CD4-positive, alpha-beta T cell treated with Interleukin-17A for 1 hour (primary cell): ENCODE measurements around the gene RGL1.

Experiments used
- DNase-seq: peaks from one replicate; pipeline ENCODE4 v3.0.0-alpha.2; 2020

The RGL1 gene

DNA sequence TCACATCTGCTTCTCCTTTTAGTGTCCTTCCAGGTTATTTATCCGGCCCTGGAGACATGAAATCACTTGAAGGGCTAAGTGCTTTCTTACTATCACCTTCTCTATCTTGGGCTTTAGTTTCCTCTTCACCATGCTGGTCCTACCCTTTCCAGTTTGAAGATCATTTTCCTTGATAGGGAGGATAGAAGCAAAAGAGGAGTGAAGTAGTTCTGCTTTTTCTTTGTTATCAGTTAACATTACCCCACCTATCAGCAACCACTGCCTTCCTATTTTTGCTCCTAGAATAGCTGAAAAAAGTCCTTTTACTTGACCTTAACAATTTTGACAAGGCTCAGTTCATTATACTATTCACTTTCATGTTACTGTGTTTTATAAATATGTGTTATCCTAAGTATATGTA, 19.4 kb downstream of the RGL1 start:
- no peak for DNase-seq

- no peak for DNase-seq
Measured at GRCh38 chr1:183827801-183828200, 22.9 kb downstream of the RGL1 start.

- DNase-seq = no peak
Measured at GRCh38 chr1:183830389-183830788, 25.5 kb downstream of the RGL1 start.

- DNase-seq = no peak
Measured at GRCh38 chr1:183831311-183831710, 26.4 kb downstream of the RGL1 start.

DNA sequence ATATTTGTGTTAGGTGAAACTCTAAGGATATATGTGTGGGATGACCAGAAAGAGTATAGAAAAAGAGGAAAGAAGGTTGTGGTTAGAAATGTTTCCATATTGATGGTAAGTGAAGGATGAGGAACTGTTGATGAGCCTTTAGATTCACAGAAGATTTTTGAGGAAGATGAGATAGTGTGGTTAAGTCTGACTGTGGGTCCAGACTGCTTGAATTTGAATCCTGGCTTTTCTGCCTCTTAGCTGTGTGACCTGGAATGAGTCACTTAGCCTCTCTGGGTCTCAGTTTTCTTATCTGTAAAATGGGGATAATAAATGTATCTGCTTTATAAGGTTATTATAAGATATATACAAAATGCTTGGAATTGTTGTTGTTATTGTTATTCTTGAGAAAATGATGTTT, 27.5 kb downstream of the RGL1 start:
- DNase-seq = no peak

- DNase-seq = no peak
Measured at GRCh38 chr1:183834568-183834967, 29.6 kb downstream of the RGL1 start.

- no peak for DNase-seq
Measured at GRCh38 chr1:183836598-183836997, 31.7 kb downstream of the RGL1 start.

DNA sequence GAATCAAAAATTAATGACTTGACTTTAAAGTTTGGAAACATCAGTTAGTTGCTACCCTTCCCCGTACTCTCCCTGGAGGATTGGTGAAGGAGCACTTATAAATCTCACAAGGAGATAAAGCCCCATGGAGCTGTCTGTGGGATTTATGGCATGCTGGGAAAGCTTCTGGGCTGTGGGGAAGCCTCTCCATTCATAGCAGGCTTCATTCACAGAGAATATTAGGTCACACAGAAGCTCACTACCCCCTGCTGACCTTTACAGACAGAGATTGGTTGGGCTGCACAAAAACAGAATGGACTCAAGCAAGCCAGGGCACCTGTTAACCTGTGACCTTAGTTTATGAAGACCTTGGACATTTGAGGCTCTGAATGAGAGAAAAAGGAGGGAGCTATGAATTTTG, 32.1 kb downstream of the RGL1 start:
- DNase-seq = no peak

DNA sequence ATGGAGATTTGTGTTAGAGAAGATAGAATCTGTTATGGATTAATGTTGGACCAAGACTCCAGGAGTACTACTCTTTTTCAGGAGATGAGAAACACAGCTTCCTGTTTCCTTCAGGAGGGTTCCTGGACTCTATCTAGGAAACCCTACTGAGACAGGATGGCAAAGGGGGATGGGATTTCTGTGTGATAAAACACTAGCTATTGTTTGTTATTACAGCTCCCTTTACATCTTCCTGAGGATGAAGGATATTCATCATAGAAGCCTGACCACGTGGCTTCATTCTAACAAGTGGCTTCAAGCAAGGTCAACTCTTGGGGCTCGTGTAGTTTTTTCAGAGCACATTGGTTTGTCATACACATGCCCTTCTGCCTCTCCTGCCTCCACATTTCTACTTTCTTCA, 33.3 kb downstream of the RGL1 start:
- no peak for DNase-seq

- no peak for DNase-seq
Measured at GRCh38 chr1:183840140-183840539, 35.2 kb downstream of the RGL1 start.

- DNase-seq = no peak
Measured at GRCh38 chr1:183841550-183841949, 36.6 kb downstream of the RGL1 start.

DNA sequence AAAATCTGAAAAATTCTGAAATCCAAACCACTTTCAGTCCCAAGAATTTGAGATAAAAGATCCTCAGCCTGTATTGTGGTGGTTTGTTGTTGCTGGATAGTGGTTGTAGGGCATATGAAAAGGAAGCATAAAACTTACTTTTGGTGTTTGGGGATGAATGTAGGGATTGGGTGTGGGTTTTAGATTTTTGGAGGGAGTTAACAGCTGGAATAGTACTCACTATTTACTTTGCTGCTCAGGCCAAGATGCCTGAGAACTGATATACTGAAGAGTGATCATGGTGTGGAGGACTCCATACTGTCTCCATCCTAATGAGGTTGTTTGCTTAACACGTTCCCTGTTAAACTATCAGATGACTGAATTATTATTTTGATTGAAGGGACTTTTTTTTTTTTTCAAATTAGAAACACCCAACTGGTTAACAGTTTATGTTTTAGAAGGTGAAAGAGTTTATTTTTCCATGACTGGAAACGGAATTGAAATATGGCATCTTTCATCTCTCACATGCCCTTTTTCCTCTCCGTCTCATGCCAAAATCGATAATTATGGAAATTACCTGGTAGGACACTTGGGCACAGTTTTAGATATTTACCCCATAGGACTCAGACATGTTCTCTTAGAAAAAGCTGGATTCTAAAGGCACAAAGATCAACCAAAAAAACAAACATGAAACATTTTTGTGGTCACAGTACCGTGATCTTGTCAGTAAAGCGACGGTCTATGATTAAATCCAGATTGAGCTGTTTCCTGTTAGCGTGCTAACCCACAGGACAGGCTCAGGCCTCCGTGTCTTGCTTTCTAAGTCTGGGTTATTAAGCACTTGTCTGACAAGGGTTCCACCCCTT, 37.3 kb downstream of the RGL1 start:
- peak; percentile 7 for DNase-seq

DNA sequence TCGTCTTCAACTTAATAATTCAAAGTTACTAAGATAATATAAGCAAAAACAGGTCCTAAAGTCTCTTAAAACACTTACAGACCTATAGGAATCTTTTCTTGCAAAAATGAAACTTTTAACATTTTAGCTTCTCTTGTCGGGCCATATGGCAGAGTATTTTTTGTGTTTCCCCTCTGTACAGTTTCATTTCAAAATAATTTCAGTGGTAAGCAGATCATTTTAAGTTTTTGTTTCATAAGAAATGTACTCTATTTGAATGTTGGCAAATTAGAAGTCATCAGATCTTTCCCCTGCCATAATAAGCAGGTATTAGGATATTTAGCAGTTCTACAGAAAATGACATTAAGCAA, 37.9 kb downstream of the RGL1 start:
- no peak for DNase-seq

- DNase-seq = no peak
Measured at GRCh38 chr1:183844806-183845205, 39.9 kb downstream of the RGL1 start.

DNA sequence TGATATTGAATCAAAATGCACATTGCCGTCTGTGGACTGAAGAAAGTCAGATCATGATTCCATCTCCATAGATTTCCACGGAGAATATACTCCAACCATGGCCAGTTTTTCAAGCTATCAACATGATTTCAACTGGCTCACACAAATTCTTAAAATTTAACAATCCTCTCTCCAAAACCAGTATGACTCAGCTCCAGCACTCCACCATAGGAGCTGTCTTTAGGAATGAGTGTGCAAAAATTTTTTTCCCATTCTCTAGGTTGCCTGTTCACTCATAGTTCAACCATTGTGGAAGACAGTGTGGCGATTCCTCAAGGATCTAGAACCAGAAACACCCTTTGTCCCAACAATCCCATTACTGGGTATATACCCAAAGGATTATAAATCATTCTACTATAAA, 40.8 kb downstream of the RGL1 start:
- no peak for DNase-seq

DNA sequence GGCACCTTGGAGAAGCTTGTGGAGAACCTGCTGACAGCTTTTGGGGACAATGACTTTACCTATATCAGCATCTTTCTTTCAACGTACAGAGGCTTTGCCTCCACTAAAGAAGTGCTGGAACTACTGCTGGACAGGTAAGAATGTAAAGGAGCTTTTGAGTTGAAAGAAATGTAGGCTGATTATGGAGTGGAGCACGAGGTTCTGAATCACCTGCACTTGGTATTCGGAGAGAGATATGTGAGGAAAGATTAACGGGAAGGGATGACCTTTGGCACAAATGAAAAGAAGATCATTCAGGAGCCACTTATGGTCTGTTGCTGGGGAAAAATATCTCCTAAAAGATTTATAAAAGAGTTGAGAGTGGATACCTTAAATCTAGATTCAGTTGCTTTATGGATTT, 42.7 kb downstream of the RGL1 start:
- no peak for DNase-seq

- DNase-seq = no peak
Measured at GRCh38 chr1:183850852-183851251, 45.9 kb downstream of the RGL1 start.

- DNase-seq = no peak
Measured at GRCh38 chr1:183859119-183859518, 54.2 kb downstream of the RGL1 start.

DNA sequence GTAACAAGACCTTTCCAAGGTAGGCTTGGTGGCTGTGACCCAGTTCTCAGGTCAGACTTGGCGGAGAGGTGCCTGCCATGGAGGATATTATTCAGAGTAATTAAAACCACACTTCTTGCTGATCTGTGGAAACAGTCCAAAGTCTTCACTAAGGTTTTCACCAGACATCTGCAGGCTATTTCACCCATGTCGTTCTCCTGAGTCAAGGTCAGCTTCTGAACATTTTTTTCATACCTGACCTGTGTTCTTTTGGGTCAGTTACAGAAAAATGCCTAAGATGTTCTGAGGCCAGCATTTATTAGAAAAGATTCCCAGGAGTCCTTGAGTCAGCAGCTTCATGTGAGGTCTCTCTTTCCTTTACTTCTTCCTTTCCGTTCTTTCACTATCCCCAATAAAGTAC, 54.9 kb downstream of the RGL1 start:
- DNase-seq = no peak

GRCh38 chr1:183862967-183863366, 58.0 kb downstream of the RGL1 start:
- DNase-seq = no peak

DNA sequence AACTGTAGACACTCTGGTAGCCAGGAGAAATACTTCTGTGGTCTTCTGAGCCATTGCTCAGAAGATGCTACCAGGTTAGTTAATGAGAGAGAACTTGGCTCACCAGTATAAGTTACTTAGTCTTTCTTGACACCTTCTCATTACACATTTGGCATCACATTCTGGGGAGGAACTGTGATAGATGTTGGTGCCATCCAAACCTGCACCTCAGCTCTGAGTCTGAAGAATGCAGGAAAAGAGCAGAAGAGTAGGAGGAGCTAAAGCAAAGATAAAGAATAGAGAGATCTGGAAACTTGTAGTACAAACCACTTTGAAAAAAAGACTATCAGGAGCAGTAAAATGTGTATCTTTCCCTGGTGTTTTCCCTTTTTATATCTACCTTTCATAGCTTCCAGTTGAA, 58.9 kb downstream of the RGL1 start:
- no peak for DNase-seq

GRCh38 chr1:183864611-183865010, 59.7 kb downstream of the RGL1 start:
- DNase-seq = no peak

- no peak for DNase-seq
Measured at GRCh38 chr1:183869230-183869629, 64.3 kb downstream of the RGL1 start.

DNA sequence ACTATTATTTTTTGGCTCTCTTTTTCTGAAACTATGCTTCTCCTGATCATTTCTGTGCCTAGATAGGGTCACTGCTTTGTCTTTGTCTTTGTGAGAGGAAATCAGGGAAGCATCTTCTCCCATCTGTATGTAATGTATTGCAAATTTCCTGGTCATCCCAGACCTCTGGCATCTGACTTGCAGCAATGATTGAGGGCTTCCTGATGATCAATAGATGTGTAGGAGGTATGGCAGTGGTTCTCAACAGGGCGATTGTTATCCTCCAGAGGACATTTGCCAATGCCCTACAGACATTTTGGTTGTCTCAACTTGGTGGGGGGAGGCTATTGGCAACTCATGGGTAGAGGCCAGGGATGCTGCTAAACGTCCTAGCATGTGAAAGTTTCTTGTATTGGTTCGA, 64.7 kb downstream of the RGL1 start:
- DNase-seq = no peak

DNA sequence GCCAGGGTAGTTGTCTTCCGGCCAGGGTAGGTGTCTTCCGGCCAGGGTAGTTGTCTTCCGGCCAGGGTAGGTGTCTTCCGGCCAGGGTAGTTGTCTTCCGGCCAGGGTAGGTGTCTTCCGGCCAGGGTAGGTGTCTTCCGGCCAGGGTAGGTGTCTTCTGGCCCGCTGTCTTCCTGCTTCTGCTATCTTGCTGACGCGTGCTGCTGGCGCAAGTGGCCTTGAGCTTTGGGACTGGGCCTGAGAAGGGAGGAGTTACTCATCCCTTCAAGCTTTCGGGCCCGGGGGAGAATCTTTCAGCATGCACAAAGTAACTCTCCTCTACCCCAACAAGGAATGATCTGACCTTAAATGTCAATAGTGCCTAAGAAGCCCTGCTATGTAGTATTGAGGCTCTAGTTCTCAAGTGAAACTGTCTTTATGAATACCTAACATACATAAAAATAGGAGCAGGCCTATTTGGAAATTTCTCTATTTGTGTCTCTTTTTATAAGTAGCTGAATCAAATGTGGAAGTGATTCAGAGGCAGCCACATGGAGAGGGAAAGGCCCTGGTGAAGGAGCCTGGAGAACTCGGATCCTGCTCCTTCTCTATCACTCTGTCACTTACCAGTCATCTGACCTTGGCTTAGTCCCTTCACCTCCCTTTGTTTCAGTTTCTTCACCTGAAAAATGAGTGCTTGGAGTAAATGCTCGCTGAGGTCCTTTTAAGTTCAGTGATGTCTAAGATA, 65.6 kb downstream of the RGL1 start:
- DNase-seq = no peak
